ENCODE measurements around the gene CFAP206.

GRCh38 chr6:87430499-87430898 is 22.7 kb downstream of the CFAP206 start:
- TF ChIP-seq, protein P1, sequence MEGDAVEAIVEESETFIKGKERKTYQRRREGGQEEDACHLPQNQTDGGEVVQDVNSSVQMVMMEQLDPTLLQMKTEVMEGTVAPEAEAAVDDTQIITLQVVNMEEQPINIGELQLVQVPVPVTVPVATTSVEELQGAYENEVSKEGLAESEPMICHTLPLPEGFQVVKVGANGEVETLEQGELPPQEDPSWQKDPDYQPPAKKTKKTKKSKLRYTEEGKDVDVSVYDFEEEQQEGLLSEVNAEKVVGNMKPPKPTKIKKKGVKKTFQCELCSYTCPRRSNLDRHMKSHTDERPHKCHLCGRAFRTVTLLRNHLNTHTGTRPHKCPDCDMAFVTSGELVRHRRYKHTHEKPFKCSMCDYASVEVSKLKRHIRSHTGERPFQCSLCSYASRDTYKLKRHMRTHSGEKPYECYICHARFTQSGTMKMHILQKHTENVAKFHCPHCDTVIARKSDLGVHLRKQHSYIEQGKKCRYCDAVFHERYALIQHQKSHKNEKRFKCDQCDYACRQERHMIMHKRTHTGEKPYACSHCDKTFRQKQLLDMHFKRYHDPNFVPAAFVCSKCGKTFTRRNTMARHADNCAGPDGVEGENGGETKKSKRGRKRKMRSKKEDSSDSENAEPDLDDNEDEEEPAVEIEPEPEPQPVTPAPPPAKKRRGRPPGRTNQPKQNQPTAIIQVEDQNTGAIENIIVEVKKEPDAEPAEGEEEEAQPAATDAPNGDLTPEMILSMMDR (IDR thresholded peaks at IDR 0.05; ENCODE audit: low read depth, low read length, poor library complexity, severe bottlenecking), result no peak
- no peak for TF ChIP-seq EZH2phosphoT487 (IDR thresholded peaks at IDR 0.05; ENCODE audit: borderline replicate concordance, low read length)
